ENCODE data around the gene BTBD9.

BTBD9 gene

GRCh38 chr6:38259736-38260135 lies 380.0 kb downstream of the BTBD9 start:
- Histone ChIP-seq H3K4me1 (ENCODE audit: control insufficient read depth, insufficient read depth, low read length, poor library complexity, severe bottlenecking) (peaks cover 36% of the 10 kb centered on the region), H3K9me3 (ENCODE audit: control insufficient read depth, low read length) (no peaks in the 10 kb centered on the region), H3K36me3 (ENCODE audit: control insufficient read depth, insufficient read depth, low read length) (no peaks in the 10 kb centered on the region), H3K27ac (ENCODE audit: low read depth, low read length, severe bottlenecking) (no peak overlapping the region), H3K4me3 (ENCODE audit: extremely low read depth, insufficient read depth, low read length, poor library complexity, severe bottlenecking) (no peak overlapping the region)
- WGBS, 2 experiments (ENCODE audit: insufficient coverage in 2 of 2): 80% methylated on average over 1 of the region's 2 CpGs

- Histone ChIP-seq H3K27ac (ENCODE audit: low read depth, low read length, severe bottlenecking) (no peak overlapping the region), H3K4me1 (ENCODE audit: control insufficient read depth, insufficient read depth, low read length, poor library complexity, severe bottlenecking) (no peaks in the 10 kb centered on the region), H3K4me3 (ENCODE audit: extremely low read depth, insufficient read depth, low read length, poor library complexity, severe bottlenecking) (no peak overlapping the region), H3K9me3 (ENCODE audit: control insufficient read depth, low read length) (no peaks in the 10 kb centered on the region), H3K36me3 (ENCODE audit: control insufficient read depth, insufficient read depth, low read length) (no peaks in the 10 kb centered on the region)
- 92 to 94% methylated on average over 3 to 5 of the region's 9 CpGs for WGBS, 2 experiments (ENCODE audit: insufficient coverage in 2 of 2)
Measured at GRCh38 chr6:38248500-38249234, 391.1 kb downstream of the BTBD9 start.

- 78 to 86% methylated on average over 3 of the region's 3 CpGs for WGBS, 2 experiments (ENCODE audit: insufficient coverage in 2 of 2)
- Histone ChIP-seq H3K36me3 (ENCODE audit: control insufficient read depth, insufficient read depth, low read length) (no peaks in the 10 kb centered on the region), H3K4me3 (ENCODE audit: extremely low read depth, insufficient read depth, low read length, poor library complexity, severe bottlenecking) (no peak overlapping the region), H3K9me3 (ENCODE audit: control insufficient read depth, low read length) (no peaks in the 10 kb centered on the region), H3K4me1 (ENCODE audit: control insufficient read depth, insufficient read depth, low read length, poor library complexity, severe bottlenecking) (no peaks in the 10 kb centered on the region), H3K27ac (ENCODE audit: low read depth, low read length, severe bottlenecking) (no peak overlapping the region)
Measured at GRCh38 chr6:38245295-38245694, 394.4 kb downstream of the BTBD9 start.

GRCh38 chr6:38244869-38245268 lies 394.9 kb downstream of the BTBD9 start:
- Histone ChIP-seq H3K36me3 (ENCODE audit: control insufficient read depth, insufficient read depth, low read length) (no peaks in the 10 kb centered on the region), H3K27ac (ENCODE audit: low read depth, low read length, severe bottlenecking) (no peak overlapping the region), H3K9me3 (ENCODE audit: control insufficient read depth, low read length) (no peaks in the 10 kb centered on the region), H3K4me1 (ENCODE audit: control insufficient read depth, insufficient read depth, low read length, poor library complexity, severe bottlenecking) (no peaks in the 10 kb centered on the region), H3K4me3 (ENCODE audit: extremely low read depth, insufficient read depth, low read length, poor library complexity, severe bottlenecking) (no peak overlapping the region)
- WGBS, 2 experiments (ENCODE audit: insufficient coverage in 2 of 2): 100% methylated on average over 1 of the region's 3 CpGs

- WGBS, 2 experiments (ENCODE audit: insufficient coverage in 2 of 2): 86 to 90% methylated on average over 3 to 4 of the region's 7 CpGs
- Histone ChIP-seq H3K4me1 (ENCODE audit: control insufficient read depth, insufficient read depth, low read length, poor library complexity, severe bottlenecking) (no peaks in the 10 kb centered on the region), H3K9me3 (ENCODE audit: control insufficient read depth, low read length) (no peaks in the 10 kb centered on the region), H3K4me3 (ENCODE audit: extremely low read depth, insufficient read depth, low read length, poor library complexity, severe bottlenecking) (no peak overlapping the region), H3K27ac (ENCODE audit: low read depth, low read length, severe bottlenecking) (no peak overlapping the region), H3K36me3 (ENCODE audit: control insufficient read depth, insufficient read depth, low read length) (no peaks in the 10 kb centered on the region)
Measured at GRCh38 chr6:38241200-38241871, 398.4 kb downstream of the BTBD9 start.

- no peaks in the 10 kb centered on the region for H3K9me3 ChIP-seq (ENCODE audit: control insufficient read depth, low read length)
- 89 to 95% methylated on average over 3 to 4 of the region's 5 CpGs for WGBS, 2 experiments (ENCODE audit: insufficient coverage in 2 of 2)
Measured at GRCh38 chr6:38239719-38240451, 399.8 kb downstream of the BTBD9 start.

GRCh38 chr6:38236631-38237030 lies 403.1 kb downstream of the BTBD9 start:
- no peak overlapping the region for H3K27ac ChIP-seq (ENCODE audit: low read depth, low read length, severe bottlenecking)
- H3K4me3 ChIP-seq (ENCODE audit: extremely low read depth, insufficient read depth, low read length, poor library complexity, severe bottlenecking): no peak overlapping the region
- WGBS, 2 experiments (ENCODE audit: insufficient coverage in 2 of 2): 80 to 83% methylated on average over 1 of the region's 1 CpG
- H3K4me1 ChIP-seq (ENCODE audit: control insufficient read depth, insufficient read depth, low read length, poor library complexity, severe bottlenecking): no peaks in the 10 kb centered on the region
- H3K36me3 ChIP-seq (ENCODE audit: control insufficient read depth, insufficient read depth, low read length): no peaks in the 10 kb centered on the region
- H3K9me3 ChIP-seq (ENCODE audit: control insufficient read depth, low read length): no peaks in the 10 kb centered on the region

More at GRCh38 chr6:38239719-38240451, 399.8 kb downstream of the BTBD9 start:
- no peak overlapping the region for H3K27ac ChIP-seq (ENCODE audit: low read depth, low read length, severe bottlenecking)
- H3K36me3 ChIP-seq (ENCODE audit: control insufficient read depth, insufficient read depth, low read length): no peaks in the 10 kb centered on the region
- H3K4me3 ChIP-seq (ENCODE audit: extremely low read depth, insufficient read depth, low read length, poor library complexity, severe bottlenecking): no peak overlapping the region
- no peaks in the 10 kb centered on the region for H3K4me1 ChIP-seq (ENCODE audit: control insufficient read depth, insufficient read depth, low read length, poor library complexity, severe bottlenecking)

GRCh38 chr6:38234934-38235682 lies 404.6 kb downstream of the BTBD9 start:
- WGBS, 2 experiments (ENCODE audit: insufficient coverage in 2 of 2): 60 to 76% methylated on average over 1 to 2 of the region's 4 CpGs
- Histone ChIP-seq H3K4me1 (ENCODE audit: control insufficient read depth, insufficient read depth, low read length, poor library complexity, severe bottlenecking) (no peaks in the 10 kb centered on the region), H3K4me3 (ENCODE audit: extremely low read depth, insufficient read depth, low read length, poor library complexity, severe bottlenecking) (no peak overlapping the region), H3K27ac (ENCODE audit: low read depth, low read length, severe bottlenecking) (no peak overlapping the region), H3K36me3 (ENCODE audit: control insufficient read depth, insufficient read depth, low read length) (no peaks in the 10 kb centered on the region), H3K9me3 (ENCODE audit: control insufficient read depth, low read length) (no peaks in the 10 kb centered on the region)

- WGBS, 2 experiments (ENCODE audit: insufficient coverage in 2 of 2): no CpG with 5 or more reads among the region's 2 CpGs
- H3K9me3 ChIP-seq (ENCODE audit: control insufficient read depth, low read length): no peaks in the 10 kb centered on the region
- H3K36me3 ChIP-seq (ENCODE audit: control insufficient read depth, insufficient read depth, low read length): no peaks in the 10 kb centered on the region
- no peak overlapping the region for H3K4me3 ChIP-seq (ENCODE audit: extremely low read depth, insufficient read depth, low read length, poor library complexity, severe bottlenecking)
- H3K4me1 ChIP-seq (ENCODE audit: control insufficient read depth, insufficient read depth, low read length, poor library complexity, severe bottlenecking): no peaks in the 10 kb centered on the region
- H3K27ac ChIP-seq (ENCODE audit: low read depth, low read length, severe bottlenecking): no peak overlapping the region
Measured at GRCh38 chr6:38234141-38234540, 405.6 kb downstream of the BTBD9 start.

- Histone ChIP-seq H3K4me1 (ENCODE audit: control insufficient read depth, insufficient read depth, low read length, poor library complexity, severe bottlenecking) (no peaks in the 10 kb centered on the region), H3K9me3 (ENCODE audit: control insufficient read depth, low read length) (no peaks in the 10 kb centered on the region), H3K27ac (ENCODE audit: low read depth, low read length, severe bottlenecking) (no peak overlapping the region), H3K4me3 (ENCODE audit: extremely low read depth, insufficient read depth, low read length, poor library complexity, severe bottlenecking) (no peak overlapping the region), H3K36me3 (ENCODE audit: control insufficient read depth, insufficient read depth, low read length) (no peaks in the 10 kb centered on the region)
- WGBS, 2 experiments (ENCODE audit: insufficient coverage in 2 of 2): 77 to 100% methylated on average over 2 to 4 of the region's 5 CpGs
Measured at GRCh38 chr6:38233161-38233791, 406.5 kb downstream of the BTBD9 start.

Data from mesodermal cell (in vitro differentiated cells).